Suppressor macrophage treated with lipopolysaccharide for 4 hours (primary cell): Measurements from ENCODE around the gene ADCY9.
"Not testable (repeated sequence)": the region's sequence is repeated elsewhere in the genome, so short reads cannot be mapped to it uniquely, and the experiment has no call there.

Source experiments
- DNase-seq: peaks from one replicate; pipeline ENCODE4 v3.0.0-alpha.2; 2020

ADCY9 gene

DNA sequence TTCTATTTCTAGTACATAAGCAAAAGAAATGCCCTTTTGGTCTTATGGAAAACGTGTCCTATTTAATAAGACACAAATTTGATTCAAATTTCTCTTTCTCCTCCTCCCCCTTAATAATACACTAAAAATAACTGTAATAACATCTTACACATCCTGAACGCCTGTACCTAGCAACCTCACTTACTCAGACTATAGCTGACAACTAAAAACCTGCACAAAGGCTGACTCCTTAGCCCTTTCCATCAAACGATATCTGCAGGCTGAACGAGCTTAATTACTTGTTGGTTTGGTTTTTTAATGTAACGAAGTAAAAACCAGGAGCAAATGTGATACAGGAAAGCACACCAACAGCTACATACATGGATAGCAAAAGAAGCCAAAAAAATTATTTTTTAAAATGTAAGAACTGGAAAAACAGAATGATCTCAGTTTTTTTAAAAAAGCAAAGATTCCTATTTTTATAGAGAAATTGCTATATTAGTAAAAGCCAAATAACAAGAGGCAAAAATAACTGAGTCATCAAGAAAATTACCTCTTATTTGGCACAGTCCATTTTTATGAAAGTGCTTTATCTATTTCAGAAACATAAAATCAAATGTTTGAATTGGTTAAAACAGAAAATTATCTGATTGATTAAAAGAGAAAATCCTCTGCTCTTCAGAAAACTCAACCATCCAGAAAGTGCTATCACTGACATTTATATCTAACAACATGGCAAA, 23.5 kb downstream of the ADCY9 start:
- no peak for DNase-seq

DNA sequence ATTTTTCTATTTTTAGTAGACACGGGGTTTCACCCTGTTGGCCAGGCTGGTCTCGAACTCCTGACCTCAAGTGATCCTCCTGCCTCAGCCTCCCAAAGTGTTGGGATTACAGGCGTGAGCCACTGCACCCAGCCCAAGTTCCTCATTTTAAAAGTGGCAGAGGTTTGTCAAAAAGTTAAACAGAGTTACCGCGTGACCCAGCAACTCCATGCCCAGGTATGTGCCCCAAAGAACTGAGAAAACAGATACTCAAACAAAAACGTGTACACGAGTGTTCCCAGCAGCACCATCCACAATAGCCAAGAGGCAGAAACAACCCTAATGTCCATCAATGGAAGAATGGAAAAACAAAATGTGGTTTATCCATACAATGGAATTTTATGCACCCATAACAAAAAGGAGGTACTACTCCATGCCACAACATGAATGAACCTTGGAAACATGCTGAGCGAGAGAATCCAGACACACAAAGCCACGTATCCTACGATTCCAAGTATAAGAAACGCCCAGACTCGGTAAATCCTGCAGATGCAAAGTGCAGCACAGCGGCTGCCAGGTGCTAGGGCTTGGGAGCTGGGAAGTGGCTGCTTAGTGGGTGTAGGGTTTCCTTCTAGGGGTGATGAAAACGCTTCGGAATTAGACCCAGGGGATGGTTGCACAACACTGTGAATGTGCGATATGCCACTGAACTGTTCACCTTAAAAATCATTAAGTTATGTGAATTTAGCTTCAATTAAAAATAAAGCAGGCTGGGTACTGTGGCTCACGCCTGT, 24.8 kb downstream of the ADCY9 start:
- no peak for DNase-seq

DNA sequence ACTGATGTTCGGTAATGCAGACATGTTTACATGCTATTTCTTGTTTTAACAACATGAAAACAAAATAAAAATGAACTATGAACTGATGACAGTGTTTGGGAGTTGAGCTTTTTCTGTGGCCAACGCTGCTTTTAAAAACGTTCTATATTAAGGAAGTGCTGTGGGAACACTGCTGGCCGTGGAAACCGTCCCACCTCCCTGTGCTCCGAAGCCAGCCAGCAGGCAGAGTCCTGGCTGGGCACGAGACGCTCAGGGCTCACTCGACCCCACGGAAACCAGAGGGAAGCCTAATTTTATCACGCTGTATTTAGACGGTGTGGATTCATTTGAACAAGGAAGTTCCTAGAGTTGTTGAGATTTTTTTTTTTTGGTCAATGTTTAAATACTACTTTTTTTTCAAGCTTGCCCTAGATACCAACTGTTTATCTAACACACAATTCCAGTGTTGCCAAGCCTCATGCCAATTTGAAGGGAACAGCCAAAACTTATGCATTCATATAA, 25.8 kb downstream of the ADCY9 start:
- DNase-seq, result peak; percentile 37

DNA sequence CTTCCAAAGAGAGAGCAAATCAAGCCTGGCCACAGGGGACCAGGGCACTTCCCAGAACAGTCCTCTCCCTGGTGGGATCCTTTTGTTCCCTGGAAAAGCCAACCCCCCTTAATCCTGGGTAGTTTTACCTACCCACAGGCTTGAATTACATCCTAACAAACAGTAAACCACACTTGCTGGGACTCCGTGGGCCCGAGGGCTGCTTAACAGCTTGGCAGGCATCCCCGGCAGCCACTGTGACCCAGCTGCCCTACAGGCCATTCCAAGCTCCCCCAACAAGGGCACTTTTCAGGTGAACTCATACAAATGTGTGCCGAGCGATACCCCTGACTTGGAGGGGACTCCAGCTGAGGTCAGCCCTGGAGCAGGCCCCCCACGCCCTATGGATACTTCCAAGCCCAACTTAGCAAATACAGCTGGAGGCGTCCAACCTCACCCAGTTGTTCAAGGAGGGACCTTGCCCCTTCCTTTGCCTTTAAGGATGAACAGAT, 26.4 kb downstream of the ADCY9 start:
- DNase-seq, result no peak

DNA sequence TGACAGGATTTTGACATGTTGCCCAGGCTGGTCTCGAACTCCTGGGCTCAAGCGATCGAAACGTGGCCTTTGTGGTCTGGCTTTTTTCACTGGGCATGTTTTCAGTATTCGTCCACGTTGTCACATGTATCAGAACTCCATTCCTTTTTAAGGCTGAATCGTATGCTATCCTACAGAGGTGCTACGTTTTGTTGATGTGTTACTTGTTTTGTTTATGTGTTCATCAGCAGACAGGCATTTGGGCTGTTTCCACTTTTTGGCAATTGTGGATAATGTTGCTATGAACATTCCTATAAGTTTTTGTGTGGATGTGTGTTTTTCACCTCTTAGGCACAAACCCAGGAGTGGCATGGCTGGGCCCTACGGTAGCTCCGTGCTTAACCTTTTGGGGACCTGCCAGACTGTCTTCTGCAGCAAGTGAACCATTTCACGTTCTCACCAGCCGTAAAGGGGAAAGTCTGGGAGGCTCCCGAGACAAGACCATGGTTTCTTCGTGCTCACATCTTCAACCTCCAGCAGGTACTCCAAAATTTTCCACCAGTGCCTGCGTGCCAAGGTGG, 26.9 kb downstream of the ADCY9 start:
- DNase-seq, result no peak

DNA sequence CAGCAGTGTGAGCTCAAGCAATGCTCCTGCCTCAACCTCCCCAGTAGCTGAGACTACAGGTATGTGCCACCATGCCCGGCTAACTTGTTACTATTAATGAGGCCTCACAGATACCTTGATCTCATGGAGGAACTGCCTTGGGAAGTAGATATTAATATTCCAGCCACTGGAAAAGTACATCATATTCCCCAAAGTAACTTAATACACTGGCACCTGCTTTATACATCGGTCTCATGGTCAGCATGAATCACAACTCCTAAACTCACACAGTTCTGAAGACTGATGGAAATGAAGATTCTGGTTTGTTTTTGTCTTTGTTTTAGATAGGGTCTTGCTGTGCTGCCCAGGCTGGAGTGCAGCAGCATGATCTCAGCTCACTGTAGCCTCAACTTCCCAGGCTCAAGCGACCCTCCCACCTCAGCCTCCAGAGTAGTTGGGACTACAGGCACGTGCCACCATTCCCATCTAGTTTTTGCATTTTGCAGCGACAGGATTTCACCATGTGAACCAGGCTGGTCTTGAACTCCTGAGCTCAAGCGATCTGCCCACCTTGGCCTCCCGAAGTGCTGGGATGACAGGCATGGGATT, 28.2 kb downstream of the ADCY9 start:
- no peak for DNase-seq

DNA sequence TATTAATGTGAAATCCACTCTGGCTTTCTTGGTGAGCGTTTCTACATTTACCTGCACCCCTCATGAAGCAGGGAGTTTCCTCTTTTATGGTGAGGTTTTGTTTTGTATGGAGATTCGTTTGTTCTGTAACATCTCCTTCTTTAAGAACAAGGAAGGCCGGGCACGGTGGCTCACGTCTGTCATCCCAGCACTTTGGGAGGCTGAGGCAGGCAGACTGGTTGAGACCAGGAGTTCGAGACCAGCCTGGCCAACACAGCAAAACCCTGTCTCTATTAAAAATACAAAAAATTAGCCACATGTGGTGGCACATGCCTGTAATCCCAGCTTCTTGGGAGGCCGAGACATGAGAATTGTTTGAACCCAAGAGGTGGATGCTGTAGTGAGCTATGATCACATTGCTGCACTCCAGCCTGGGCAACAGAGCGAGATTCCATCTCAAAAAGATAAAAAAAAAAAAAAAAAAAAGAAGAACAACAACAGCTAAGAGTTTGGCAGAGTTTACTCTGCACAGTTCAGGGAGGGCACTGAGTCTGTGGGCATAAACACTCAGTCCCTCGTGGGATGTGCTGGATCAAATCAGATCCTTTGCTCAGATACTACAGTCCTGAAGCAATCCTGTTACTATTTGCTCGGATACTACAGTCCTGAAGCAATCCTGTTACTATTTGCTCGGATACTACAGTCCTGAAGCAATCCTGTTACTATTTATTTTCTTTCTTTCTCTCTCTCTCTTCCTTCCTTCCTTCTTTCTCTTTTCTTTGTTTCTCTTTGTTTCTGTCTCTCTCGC, 28.9 kb downstream of the ADCY9 start:
- DNase-seq, result no peak

DNA sequence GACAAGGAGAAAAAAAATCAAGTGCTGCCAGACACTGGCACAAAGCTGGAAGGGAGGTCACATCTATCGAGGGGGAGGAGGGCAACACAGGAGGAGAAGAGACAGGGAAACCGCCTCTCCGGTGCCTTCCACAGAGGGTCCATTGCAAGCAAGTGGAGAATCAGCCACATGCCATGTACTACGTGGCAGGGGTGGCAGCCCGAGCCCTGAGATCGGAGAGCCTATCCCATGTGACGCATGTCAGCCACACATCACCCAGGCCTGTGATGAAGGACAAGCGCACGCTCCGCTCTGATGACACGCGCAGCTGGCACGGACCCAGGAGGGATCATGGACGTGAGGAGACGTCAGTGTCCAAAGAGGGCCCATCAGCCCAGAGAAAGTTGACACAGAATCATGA, 30.1 kb downstream of the ADCY9 start:
- DNase-seq, result no peak

DNA sequence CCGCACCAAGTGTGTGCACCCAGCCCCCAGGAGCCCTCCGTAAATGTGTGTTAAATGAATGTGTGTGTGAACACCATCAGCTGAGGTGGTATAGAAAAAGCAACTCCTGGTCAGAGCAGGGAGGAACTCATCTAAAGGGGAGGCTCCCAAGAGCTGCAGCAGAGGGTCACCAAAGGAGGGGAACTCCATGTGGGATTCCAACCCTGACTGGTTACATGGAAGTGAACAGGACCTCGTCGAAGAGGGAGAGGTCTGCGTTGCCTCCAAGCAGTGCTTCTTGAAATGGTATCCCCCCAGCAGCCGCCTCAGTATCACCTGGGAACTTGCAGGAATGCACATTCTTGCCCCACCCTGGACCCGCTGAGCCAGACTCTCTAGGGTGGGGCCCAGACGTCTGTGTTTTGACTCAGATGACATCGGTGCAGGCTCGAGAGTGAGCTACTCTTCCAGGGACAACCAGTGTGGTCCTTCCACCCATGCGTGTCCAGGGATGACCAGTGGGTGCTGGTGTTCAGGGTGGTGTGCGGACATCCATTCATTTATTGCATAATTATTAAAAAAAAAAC, 30.8 kb downstream of the ADCY9 start:
- DNase-seq, result no peak

DNA sequence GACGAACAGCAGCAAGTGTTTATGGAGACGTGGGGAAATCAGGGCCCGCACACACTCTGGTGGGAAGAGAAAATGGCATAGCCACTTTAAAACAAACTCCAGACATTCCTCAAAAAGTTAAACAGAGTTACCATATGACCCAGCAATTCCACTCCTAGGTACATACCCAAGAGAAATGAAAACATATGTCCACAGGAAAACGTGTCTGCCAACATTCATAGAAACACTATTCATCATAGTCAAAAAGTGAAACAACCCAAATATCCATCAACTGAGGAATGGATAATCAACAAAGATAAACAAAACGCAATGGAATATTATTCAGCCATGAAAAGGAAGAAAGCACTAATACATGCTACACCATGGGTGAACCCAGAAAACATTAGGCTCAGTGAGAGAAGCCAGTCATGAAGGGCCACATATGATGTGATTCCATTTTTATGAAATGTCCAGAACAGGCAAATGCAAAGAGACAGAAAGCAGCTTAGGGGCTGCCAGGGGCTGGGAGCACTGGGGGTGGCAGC, 32.8 kb downstream of the ADCY9 start:
- DNase-seq, result no peak

DNA sequence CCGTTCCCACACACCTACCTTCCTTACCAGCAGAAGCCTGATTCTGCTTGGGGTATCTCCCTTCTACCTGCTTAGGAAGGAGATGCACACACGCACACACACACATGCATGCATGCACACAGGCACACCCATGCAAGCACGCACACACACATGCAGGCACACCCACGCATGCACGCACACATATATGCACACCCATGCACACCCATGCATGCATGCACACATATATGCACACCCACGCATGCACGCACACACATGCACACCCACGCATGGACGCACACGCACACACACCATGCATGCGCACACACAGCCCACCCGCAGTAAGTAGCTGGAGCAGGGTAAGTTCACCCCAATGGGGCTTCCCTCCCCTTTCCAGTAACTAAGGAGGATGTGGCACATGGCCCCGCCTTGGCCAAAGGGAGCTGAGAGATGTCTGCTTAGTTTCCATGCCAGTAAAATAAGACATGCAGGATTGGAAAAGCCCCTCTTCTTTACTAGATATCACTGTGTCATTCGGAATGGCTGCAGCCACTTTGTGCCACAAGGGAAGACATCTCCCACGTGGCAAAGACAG, 33.7 kb downstream of the ADCY9 start:
- no peak for DNase-seq

DNA sequence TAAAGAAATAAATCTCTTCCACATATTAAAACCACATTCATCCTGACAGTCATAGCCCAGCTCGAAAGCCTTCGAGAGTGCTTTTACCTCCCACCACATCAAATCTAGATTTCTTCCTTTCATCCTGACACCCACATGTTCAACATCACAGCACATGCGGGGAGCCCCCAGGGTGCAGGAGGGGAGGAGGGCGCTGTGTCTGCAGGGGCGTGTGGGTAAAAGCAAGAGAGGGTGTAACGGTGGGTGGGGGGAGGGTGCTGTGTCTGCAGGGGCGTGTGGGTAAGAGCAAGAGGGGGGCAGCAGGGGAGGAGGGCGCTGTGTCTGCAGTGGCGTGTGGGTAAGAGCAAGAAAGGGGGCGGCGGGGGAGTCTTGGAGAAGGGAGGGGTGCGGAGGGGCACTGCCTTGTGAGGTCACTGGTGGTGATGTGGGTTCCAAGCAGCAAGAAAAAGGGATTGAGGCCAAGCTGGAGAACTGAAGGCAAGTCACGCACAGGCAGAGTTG, 34.7 kb downstream of the ADCY9 start:
- no peak for DNase-seq

DNA sequence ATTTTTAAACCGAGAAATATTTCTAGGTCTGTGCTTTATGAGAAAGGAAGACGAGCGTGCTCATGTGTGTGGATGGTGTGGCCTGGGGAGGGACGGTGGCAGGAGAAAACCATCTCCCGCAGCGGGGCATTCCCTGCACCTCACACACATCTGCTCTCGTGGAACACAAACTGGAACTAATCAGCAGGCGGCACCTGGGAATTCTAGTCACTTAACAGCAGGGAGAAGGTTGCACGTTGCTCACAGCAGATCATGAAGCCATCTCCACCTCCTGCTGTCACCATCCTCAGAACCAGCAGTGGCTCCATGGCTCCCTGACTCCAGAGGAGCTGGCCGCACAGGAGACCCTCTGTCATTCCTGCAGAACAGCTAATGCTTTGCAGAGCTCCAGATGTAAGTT, 35.2 kb downstream of the ADCY9 start:
- DNase-seq, result no peak

DNA sequence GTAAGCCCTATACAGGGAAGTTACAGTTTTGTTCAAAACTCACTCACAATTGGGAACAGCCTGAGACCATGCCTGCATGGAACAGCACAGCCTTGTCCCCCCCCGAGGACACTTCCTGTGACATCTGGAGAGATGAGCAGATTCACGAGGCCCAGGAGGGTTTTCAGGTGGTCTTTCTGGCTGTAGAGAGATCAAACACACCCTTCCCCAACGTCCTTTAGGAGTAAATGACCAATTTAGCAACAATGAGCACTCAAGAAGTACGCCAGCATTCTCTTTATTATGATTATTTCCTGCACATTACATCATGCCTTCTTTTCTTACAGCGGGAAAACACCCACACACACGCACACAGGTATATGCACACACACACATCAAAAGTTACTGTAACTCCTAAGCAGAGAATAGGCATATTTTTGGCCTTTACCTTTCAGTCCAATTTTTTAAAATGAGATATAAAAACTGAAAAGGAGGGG, 39.0 kb downstream of the ADCY9 start:
- DNase-seq, result no peak

DNA sequence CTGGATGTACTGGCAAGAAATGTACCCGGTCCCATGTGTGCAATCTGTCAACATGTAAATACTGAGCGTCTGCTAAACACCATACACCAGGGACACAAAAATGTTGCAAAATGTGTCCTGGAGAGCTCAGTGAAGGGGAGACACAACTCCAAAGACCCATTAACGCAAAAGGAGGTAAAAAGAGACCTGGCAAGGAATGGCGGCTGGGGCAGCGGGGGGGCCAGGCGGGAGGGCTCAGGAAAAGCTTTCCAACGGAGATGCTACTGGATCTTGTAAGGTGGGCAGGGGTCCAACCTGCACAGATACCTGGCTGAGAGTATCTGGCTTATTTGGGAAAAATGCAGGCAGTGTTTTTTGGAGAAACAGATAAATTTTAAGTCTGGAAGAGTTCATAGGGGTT, 40.7 kb downstream of the ADCY9 start:
- no peak for DNase-seq

DNA sequence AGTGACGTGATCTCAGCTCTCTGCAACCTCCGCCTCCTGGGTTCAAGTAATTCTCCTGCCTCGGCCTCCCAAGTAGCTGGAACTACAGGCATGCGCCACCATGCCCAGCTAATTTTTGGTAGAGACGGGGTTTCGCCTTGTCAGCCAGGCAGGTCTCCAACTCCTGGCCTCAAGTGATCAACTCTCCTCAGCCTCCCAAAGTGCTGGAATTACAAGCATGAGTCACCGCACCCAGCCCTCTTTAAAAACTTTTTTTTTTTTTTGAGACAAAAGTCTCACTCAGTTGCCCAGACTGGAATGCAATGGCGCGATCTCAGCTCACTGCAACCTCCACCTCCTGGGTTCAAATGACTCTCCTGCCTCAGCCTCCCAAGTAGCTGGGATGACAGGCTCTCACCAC, 43.1 kb downstream of the ADCY9 start:
- DNase-seq, result not testable (repeated sequence)

DNA sequence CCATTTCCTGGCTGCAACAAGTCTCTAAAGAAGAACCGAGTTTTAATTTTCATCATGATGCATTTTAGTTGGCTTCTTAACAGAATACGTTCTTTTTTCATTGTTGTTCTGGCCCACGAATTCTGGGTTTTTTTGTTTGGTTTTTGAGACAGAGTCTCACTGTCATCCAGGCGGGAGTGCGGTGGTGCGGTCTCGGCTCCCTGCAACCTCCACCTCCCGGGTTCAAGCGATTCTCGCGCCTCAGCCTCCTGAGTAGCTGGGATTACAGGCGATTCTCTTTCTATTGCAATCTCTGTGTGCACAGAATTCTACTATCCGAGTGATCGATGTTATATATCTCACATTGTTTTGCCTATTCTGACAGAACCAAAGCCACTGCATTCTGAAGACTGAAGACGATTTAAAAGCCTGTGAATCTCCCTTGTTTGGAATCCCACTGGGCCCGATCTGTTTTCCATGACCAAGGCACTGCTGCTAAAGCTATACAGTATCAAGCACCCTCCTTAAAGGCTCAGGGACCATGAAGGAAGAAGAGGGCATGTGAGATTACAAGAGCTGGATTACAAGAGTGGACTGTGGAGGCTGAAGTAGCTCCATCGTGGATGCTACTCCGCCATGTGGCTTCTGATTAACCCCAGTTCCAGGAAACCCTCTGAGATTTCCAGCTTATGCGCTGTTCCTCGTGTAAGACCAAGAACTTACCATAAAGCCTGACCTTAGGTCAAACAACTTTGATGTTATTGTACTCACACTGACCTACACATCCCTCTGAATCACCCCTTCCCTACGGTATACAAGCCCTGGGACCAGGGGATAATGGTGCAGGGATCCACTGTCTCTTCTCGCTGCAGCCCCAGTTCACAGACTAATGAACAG, 44.3 kb downstream of the ADCY9 start:
- DNase-seq, result no peak

DNA sequence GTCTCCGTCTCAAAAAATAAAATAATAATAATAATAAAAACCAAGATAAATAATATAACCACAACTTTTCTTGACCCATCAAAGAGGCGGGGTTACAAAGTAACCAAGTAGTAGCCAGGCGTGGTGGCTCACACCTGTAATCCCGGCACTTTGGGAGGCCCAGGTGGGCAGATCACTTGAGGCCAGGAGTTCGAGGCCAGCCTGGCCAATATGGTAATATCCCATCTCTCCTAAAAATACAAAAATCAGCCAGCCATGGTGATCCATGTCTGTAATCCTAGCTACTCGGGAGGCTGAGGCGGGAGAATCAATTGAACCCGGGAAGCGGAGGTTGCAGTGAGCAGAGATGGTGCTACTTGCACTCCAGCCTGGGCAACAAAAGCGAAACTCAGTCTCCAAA, 45.3 kb downstream of the ADCY9 start:
- DNase-seq, result no peak

DNA sequence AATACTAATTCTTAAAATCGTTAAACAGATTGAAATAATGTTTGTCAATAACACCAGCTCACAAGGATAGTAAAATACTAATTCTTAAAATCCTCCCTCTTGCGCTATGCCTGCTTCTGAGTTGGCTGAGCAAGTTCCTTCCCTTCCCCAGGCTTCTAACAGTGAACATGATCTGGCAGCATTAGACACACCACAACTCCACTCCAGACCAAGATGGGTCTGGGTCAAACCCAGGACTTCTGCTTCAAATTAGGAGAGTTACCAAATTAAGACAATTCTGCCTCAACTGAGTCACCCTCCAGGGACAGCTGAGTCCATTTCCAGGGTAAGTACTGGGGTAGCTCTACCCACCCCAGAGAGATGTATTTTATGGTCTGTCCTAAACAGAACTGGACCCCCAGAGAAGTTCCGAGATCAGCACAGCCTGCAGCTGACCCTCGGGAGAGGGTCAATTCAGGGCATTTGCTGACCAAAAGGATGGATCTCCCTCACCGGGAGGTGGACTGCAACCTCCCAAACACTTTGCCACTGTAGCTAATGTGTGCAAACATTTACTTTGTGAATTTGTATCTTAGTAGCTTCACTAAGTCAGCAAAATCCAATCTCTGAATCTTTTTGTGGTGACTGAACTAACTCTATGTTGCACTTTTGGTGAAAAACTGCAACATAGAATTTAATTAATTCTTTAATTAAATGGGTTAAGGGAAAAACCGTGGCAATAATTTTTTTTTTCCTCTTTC, 48.8 kb downstream of the ADCY9 start:
- DNase-seq, result no peak

DNA sequence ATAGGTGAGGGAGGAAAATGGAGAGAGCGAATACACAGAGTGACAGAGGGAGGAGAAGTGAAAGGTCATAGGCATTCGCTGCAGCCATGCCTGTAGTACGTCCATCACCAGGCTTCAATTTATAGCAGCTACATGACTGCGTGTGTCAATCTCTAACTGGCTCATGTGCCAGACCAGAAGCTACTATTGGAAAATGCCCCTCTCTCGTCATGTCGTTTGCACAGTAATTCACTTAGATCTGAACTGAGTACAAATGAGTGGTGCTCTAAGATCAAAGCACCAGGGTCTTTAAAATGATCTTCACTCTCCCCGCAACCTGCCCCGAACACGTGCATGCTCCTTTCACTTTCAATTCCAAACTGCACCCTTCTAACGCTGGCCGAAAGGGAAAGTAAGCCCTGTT, 51.3 kb downstream of the ADCY9 start:
- DNase-seq, result no peak
